HEK293 (cell line): ENCODE results near the gene SULF2.

Source experiments
- CTCF ChIA-PET: fragments of 350-600 bp; formaldehyde crosslinking; extraction: SDS; loops from one replicate; lab custom pipeline; 2021; ENCODE audit warnings: antibody characterized with exemption; lab: Yijun Ruan, JAX
- POLR2A ChIA-PET: fragments of 300-600 bp; formaldehyde crosslinking; extraction: SDS; loops from one replicate; lab custom pipeline; 2020; ENCODE audit warnings: antibody characterized with exemption, inconsistent platforms; lab: Yijun Ruan, JAX
- H3K27ac ChIP-seq: fragments of 200-500 bp; sonication (Bioruptor generic); 2 replicates; pipeline ENCODE4 v1.5.1; 2014; ENCODE audit warnings: low read depth, low read length, control low read depth, inconsistent platforms; ENCODE audit errors: extremely low read depth
- H3K36me3 ChIP-seq, 2 experiments: fragments of 200-500 bp in 1 of 2; sonication (Bioruptor generic) in 1 of 2; 1 replicate in 1 of 2; 2 replicates in 1 of 2; pipeline ENCODE4 v1.5.1; 2014 to 2017; ENCODE audit warnings: inconsistent platforms in 2 of 2, low read length in 2 of 2; ENCODE audit not compliant: control insufficient read depth in 2 of 2, insufficient read depth in 1 of 2
- H3K4me1 ChIP-seq: fragments of 200-500 bp; sonication (Bioruptor generic); 2 replicates; pipeline ENCODE4 v1.5.1; 2014; ENCODE audit warnings: mild to moderate bottlenecking, low read length, inconsistent platforms; ENCODE audit not compliant: control insufficient read depth, insufficient read depth
- H3K4me3 ChIP-seq: 2 replicates; pipeline ENCODE4 v1.5.1; 2011; ENCODE audit warnings: low read depth, mild to moderate bottlenecking, control low read depth, low read length, moderate library complexity
- H3K9me3 ChIP-seq: fragments of 200-500 bp; sonication (Bioruptor generic); 2 replicates; pipeline ENCODE4 v1.5.1; 2014; ENCODE audit warnings: low read depth, low read length, inconsistent platforms; ENCODE audit not compliant: control insufficient read depth, insufficient read depth
- CTCF ChIP-seq: fragments of 450-650 bp; formaldehyde crosslinking; IDR thresholded peaks from 2 replicates; pipeline ENCODE4 v1.5.1; 2016; ENCODE audit warnings: missing biosample characterization, missing genetic modification characterization
- GFI1B ChIP-seq: fragments of 450-650 bp; formaldehyde crosslinking; IDR thresholded peaks from 2 replicates; pipeline ENCODE4 v1.5.1; 2016; ENCODE audit warnings: missing biosample characterization, missing genetic modification characterization
- GLIS2 ChIP-seq: fragments of 450-650 bp; formaldehyde crosslinking; IDR thresholded peaks from 2 replicates; pipeline ENCODE4 v1.5.1; 2016; ENCODE audit warnings: missing biosample characterization, missing genetic modification characterization
- KLF1 ChIP-seq: fragments of 450-650 bp; formaldehyde crosslinking; IDR thresholded peaks from 2 replicates; pipeline ENCODE4 v1.5.1; 2016; ENCODE audit warnings: missing biosample characterization, missing genetic modification characterization
- KLF10 ChIP-seq: fragments of 450-650 bp; IDR thresholded peaks from 2 replicates; pipeline ENCODE4 v1.5.1; 2018; ENCODE audit warnings: missing biosample characterization, mild to moderate bottlenecking, missing genetic modification characterization
- SCRT1 ChIP-seq: fragments of 450-650 bp; formaldehyde crosslinking; IDR thresholded peaks from 2 replicates; pipeline ENCODE4 v1.5.1; 2016; ENCODE audit warnings: missing biosample characterization, missing genetic modification characterization, borderline replicate concordance
- SCRT2 ChIP-seq: fragments of 450-650 bp; formaldehyde crosslinking; IDR thresholded peaks from 2 replicates; pipeline ENCODE4 v1.5.1; 2016; ENCODE audit warnings: missing biosample characterization, missing genetic modification characterization
- YY2 ChIP-seq: fragments of 450-650 bp; formaldehyde crosslinking; IDR thresholded peaks from 2 replicates; pipeline ENCODE4 v1.5.1; 2016; ENCODE audit warnings: missing biosample characterization, missing genetic modification characterization
- ZBTB48 ChIP-seq: fragments of 450-650 bp; formaldehyde crosslinking; IDR thresholded peaks from 2 replicates; pipeline ENCODE4 v1.5.1; 2016; ENCODE audit warnings: missing biosample characterization, missing genetic modification characterization
- ZNF362 ChIP-seq: fragments of 450-650 bp; formaldehyde crosslinking; IDR thresholded peaks from 2 replicates; pipeline ENCODE4 v1.5.1; 2016; ENCODE audit warnings: missing biosample characterization, missing genetic modification characterization
- ZNF558 ChIP-seq: fragments of 450-650 bp; formaldehyde crosslinking; IDR thresholded peaks from 2 replicates; pipeline ENCODE4 v1.5.1; 2016; ENCODE audit warnings: missing biosample characterization, missing genetic modification characterization
- ZNF561 ChIP-seq: fragments of 450-650 bp; IDR thresholded peaks from 2 replicates; pipeline ENCODE4 v1.5.1; 2018; ENCODE audit warnings: missing biosample characterization, missing genetic modification characterization, borderline replicate concordance
- ZNF600 ChIP-seq: fragments of 450-650 bp; formaldehyde crosslinking; IDR thresholded peaks from 2 replicates; pipeline ENCODE4 v1.5.1; 2016; ENCODE audit warnings: missing biosample characterization, missing genetic modification characterization
- ZNF623 ChIP-seq: fragments of 450-650 bp; formaldehyde crosslinking; IDR thresholded peaks from 2 replicates; pipeline ENCODE4 v1.5.1; 2016; ENCODE audit warnings: missing biosample characterization, missing genetic modification characterization
- ZNF654 ChIP-seq: fragments of 450-650 bp; formaldehyde crosslinking; IDR thresholded peaks from 2 replicates; pipeline ENCODE4 v1.5.1; 2016; ENCODE audit warnings: low read depth, missing biosample characterization, missing genetic modification characterization
- ZNF664 ChIP-seq: fragments of 450-650 bp; formaldehyde crosslinking; IDR thresholded peaks from 2 replicates; pipeline ENCODE4 v1.5.1; 2016; ENCODE audit warnings: missing biosample characterization, missing genetic modification characterization
- ZNF747 ChIP-seq: fragments of 450-650 bp; formaldehyde crosslinking; IDR thresholded peaks from 2 replicates; pipeline ENCODE4 v1.5.1; 2016; ENCODE audit warnings: missing biosample characterization, missing genetic modification characterization
- TF ChIP-seq, protein P1 (sequence below): fragments of 450-650 bp; IDR thresholded peaks from 2 replicates; pipeline ENCODE4 v1.5.1; 2018; ENCODE audit warnings: missing biosample characterization, missing genetic modification characterization
- TF ChIP-seq, protein P2 (sequence below): fragments of 450-650 bp; formaldehyde crosslinking; IDR thresholded peaks from 2 replicates; pipeline ENCODE4 v1.5.1; 2016; ENCODE audit warnings: missing biosample characterization, missing genetic modification characterization
- TF ChIP-seq, protein P3 (sequence below): fragments of 450-650 bp; formaldehyde crosslinking; IDR thresholded peaks from 2 replicates; pipeline ENCODE4 v1.5.1; 2016; ENCODE audit warnings: missing biosample characterization, missing genetic modification characterization

SULF2 gene

DNA sequence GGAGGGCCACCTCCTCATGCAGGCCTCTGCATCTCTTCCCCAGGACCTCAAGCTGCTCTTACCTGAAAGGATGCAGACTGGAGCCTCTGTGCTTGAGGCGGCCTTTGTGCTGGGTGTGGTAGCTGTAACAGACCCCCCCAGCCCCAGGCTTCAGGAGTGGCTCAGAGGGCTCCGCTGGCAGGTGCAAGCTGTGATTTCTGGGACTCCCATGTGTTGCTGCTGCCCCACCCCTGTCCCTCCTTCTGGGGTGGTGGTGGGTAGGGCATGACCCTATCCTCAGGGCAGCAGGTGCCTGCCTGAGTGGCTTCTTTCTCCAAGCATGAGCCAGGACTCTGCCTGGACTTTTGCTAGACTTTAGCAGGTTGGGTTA is 121.2 kb downstream of the SULF2 start:
- Histone ChIP-seq H3K9me3 (no peaks in the 10 kb centered on the region), H3K36me3 (peaks cover 0 to 57% of the 10 kb centered on the region in 2 experiments; a peak in 1 of 3 replicates), H3K4me3 (no peak overlapping the region), H3K4me1 (no peaks in the 10 kb centered on the region), H3K27ac (no peak overlapping the region)
- TF ChIP-seq YY2 (tag by site-specific recombination) (no peak), KLF1 (tag by site-specific recombination) (0 out of 2 replicates have a peak, but pooled peaks have one; percentile 18)
- ChIA-PET POLR2A (interaction anchor here (1.1 kb wide), 1 partner anchor 956 kb away, joined by 3 read pairs; no protein-coding TSS in a partner anchor), CTCF (interaction anchor here (0.6 to 5.1 kb wide), 32 partner anchors 10 to 1185 kb away, joined by 3 to 42 read pairs (median 4); no protein-coding TSS in a partner anchor)

- TF ChIP-seq SCRT1 (tag by site-specific recombination) (0 out of 2 replicates have a peak, but pooled peaks have one; percentile 22), SCRT2 (tag by site-specific recombination) (peak; percentile 62), ZNF600 (tag by site-specific recombination) (0 out of 2 replicates have a peak, but pooled peaks have one; percentile 20), ZNF747 (tag by site-specific recombination) (no peak), ZNF561 (tag by site-specific recombination) (0 out of 2 replicates have a peak, but pooled peaks have one; percentile 18), CTCF (tag by site-specific recombination) (peak; percentile 87), ZNF654 (tag by site-specific recombination) (peak; percentile 86)
- TF ChIP-seq, protein P1, sequence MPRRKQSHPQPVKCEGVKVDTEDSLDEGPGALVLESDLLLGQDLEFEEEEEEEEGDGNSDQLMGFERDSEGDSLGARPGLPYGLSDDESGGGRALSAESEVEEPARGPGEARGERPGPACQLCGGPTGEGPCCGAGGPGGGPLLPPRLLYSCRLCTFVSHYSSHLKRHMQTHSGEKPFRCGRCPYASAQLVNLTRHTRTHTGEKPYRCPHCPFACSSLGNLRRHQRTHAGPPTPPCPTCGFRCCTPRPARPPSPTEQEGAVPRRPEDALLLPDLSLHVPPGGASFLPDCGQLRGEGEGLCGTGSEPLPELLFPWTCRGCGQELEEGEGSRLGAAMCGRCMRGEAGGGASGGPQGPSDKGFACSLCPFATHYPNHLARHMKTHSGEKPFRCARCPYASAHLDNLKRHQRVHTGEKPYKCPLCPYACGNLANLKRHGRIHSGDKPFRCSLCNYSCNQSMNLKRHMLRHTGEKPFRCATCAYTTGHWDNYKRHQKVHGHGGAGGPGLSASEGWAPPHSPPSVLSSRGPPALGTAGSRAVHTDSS (tag by site-specific recombination) = no peak
- no peaks in the 10 kb centered on the region for H3K4me1 ChIP-seq
- peaks cover 0 to 60% of the 10 kb centered on the region in 2 experiments; a peak in 1 of 3 replicates for H3K36me3 ChIP-seq
- ChIA-PET POLR2A (no interaction called here), CTCF (interaction anchor here (0.6 to 5.1 kb wide), 33 partner anchors 11 to 1186 kb away, joined by 3 to 42 read pairs (median 4); no protein-coding TSS in a partner anchor)
- H3K4me3 ChIP-seq = no peak overlapping the region
- H3K9me3 ChIP-seq = no peaks in the 10 kb centered on the region
- H3K27ac ChIP-seq = no peak overlapping the region
Observed at GRCh38 chr20:47663354-47664067, 121.8 kb downstream of the SULF2 start.

DNA sequence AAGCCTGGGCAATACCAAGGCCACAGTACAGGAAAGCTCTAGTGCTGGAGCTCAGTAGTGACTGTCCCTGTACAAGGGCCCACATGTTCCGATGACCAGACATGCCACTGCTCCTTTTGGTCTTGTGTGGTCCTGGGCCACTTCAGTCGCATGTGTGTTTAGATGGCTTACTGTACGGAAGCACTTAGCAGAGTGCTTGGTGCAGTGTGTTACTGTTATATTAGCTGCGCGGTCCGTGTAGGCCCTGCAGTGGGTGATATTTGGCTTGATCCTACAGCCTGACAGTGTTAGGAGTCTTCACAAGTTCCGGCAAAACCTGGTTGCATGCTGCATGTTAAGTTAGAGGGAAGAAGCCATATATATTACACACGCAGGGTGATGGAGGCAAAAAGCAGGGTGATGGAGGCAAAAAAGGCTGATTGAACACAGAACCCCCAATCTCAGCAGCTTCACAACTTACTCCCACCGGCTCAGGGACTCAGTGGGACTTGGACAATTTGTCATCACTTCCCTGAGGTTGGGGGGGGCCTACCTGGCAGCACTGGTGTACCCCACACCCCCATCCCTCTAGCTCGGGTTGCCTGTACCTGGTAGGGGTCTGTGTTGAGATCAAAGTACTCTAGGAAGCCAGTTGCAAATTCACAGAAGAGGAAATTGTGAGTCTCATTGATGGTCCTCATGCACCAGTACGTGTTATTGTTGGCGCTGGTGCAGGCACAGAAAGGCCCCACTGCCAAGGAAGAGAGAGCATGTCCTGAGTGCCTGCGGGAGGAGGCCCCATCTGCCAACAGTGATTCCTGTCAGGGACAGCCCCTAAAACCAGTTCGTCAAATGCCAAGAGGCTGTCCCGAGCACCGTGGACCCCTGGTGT is 122.6 kb downstream of the SULF2 start:
- no peaks in the 10 kb centered on the region for H3K4me1 ChIP-seq
- ChIA-PET CTCF (interaction anchor here (0.6 to 5.1 kb wide), 11 partner anchors 10 to 1214 kb away, joined by 3 to 42 read pairs (median 4); no protein-coding TSS in a partner anchor), POLR2A (no interaction called here)
- no peak overlapping the region for H3K4me3 ChIP-seq
- peaks cover 0 to 66% of the 10 kb centered on the region in 2 experiments; a peak in 1 of 3 replicates for H3K36me3 ChIP-seq
- no peak overlapping the region for H3K27ac ChIP-seq
- no peaks in the 10 kb centered on the region for H3K9me3 ChIP-seq
- TF ChIP-seq KLF10 (tag by site-specific recombination) = no peak
- TF ChIP-seq ZNF623 (tag by site-specific recombination) = no peak
- TF ChIP-seq ZNF664 (tag by site-specific recombination) = no peak
- no peak for TF ChIP-seq ZNF362 (tag by site-specific recombination)
- TF ChIP-seq, protein P2, sequence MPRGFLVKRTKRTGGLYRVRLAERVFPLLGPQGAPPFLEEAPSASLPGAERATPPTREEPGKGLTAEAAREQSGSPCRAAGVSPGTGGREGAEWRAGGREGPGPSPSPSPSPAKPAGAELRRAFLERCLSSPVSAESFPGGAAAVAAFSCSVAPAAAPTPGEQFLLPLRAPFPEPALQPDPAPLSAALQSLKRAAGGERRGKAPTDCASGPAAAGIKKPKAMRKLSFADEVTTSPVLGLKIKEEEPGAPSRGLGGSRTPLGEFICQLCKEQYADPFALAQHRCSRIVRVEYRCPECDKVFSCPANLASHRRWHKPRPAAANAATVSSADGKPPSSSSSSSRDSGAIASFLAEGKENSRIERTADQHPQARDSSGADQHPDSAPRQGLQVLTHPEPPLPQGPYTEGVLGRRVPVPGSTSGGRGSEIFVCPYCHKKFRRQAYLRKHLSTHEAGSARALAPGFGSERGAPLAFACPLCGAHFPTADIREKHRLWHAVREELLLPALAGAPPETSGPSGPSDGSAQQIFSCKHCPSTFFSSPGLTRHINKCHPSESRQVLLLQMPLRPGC (tag by site-specific recombination) = no peak
- TF ChIP-seq ZNF558 = no peak
- TF ChIP-seq, protein P3, sequence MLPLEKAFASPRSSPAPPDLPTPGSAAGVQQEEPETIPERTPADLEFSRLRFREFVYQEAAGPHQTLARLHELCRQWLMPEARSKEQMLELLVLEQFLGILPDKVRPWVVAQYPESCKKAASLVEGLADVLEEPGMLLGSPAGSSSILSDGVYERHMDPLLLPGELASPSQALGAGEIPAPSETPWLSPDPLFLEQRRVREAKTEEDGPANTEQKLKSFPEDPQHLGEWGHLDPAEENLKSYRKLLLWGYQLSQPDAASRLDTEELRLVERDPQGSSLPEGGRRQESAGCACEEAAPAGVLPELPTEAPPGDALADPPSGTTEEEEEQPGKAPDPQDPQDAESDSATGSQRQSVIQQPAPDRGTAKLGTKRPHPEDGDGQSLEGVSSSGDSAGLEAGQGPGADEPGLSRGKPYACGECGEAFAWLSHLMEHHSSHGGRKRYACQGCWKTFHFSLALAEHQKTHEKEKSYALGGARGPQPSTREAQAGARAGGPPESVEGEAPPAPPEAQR = no peak
- no peak for TF ChIP-seq GFI1B (tag by site-specific recombination)
- no peak for TF ChIP-seq GLIS2 (tag by site-specific recombination)
- TF ChIP-seq ZBTB48 (tag by site-specific recombination) = no peak
